Heart left ventricle (tissue), 16 donors: ENCODE measurements around the gene OPN1SW. TPM values are rescaled to one million over a fixed set of nuclear protein-coding genes. Genes with fewer than 3 reads are reported as not detected.

Source experiments
- ATAC-seq, 4 donors: fragments of 200-7000 bp; cut with Tn5 transposase; one replicate each; pipeline ENCODE4 v1.9.1; 2020 to 2022; ENCODE audit warnings: moderate library complexity in 4 of 4, mild to moderate bottlenecking in 3 of 4, moderate number of reproducible peaks in 1 of 4
- DNase-seq, 5 donors: peaks; one replicate each; pipeline ENCODE4 v3.0.0-alpha.2; 2020
- H3K27ac ChIP-seq, 12 donors: fragments of 200-600 bp; sonication (generic) in 4 of 12; one replicate each; pipeline versions ENCODE4 v1.5.0 to v1.8.0; 2016 to 2022; ENCODE audit warnings: mild to moderate bottlenecking in 2 of 12
- H3K27me3 ChIP-seq, 9 donors: fragments of 200-600 bp; sonication (generic) in 2 of 9; one replicate each; pipeline versions ENCODE4 v1.5.1 to v1.8.0; 2016 to 2022; ENCODE audit warnings: mild to moderate bottlenecking in 3 of 9
- H3K36me3 ChIP-seq, 9 donors: fragments of 200-600 bp; sonication (generic) in 2 of 9; one replicate each; pipeline versions ENCODE4 v1.5.0 to v1.8.0; 2018 to 2022; ENCODE audit warnings: mild to moderate bottlenecking in 2 of 9
- H3K4me1 ChIP-seq, 12 donors: fragments of 200-600 bp; sonication (generic) in 4 of 12; one replicate each; pipeline versions ENCODE4 v1.5.0 to v1.8.0; 2016 to 2022; ENCODE audit warnings: mild to moderate bottlenecking in 3 of 12
- H3K4me3 ChIP-seq, 12 donors: fragments of 200-600 bp; sonication (generic) in 4 of 12; one replicate each; pipeline versions ENCODE4 v1.5.0 to v1.8.0; 2017 to 2022; ENCODE audit warnings: mild to moderate bottlenecking in 9 of 12, moderate library complexity in 4 of 12
- H3K9me3 ChIP-seq, 12 donors: fragments of 200-600 bp; sonication (generic) in 4 of 12; one replicate each; pipeline versions ENCODE4 v1.5.0 to v1.8.0; 2016 to 2022; ENCODE audit warnings: mild to moderate bottlenecking in 1 of 12
- POLR2A ChIP-seq, 2 donors: fragments of 450-650 bp; IDR thresholded peaks; one replicate each; pipeline ENCODE4 v1.6.1; 2017; ENCODE audit warnings: antibody characterized with exemption in 2 of 2, mild to moderate bottlenecking in 2 of 2, moderate library complexity in 2 of 2
- WGBS, 4 donors: extraction: QIAGEN DNeasy Blood & Tissue Kit in 2 of 4; methylation state at CpG; one replicate each; pipeline versions ENCODE4 v1.1.5 to v1.1.7; 2013 to 2018; 5-methylcytosine and 5-hydroxymethylcytosine counted together
- intact Hi-C, 10 donors: fragments of 100-400 bp; cut with DNase I; formaldehyde crosslinking; loops; one replicate each; pipeline versions ENCODE4 v1.11.1 to v1.14.2; 2022
- polyA plus RNA-seq, 2 donors: library from polyadenylated mRNA; stranded (reverse); fragments of 200-250 nt; gene quantifications; one replicate each; pipeline ENCODE4 v1.2.3, GENCODE V29; 2013
- total RNA-seq, 9 donors: library from RNA; depleted of rRNA in 2 of 9; stranded (reverse); fragments of >200 nt in 2 of 9; fragmentation: NEBNext Ultra II Directional in 3 of 9; extraction: Animal tissue kit (Norgen Biotek cat#: 25700) in 3 of 9; gene quantifications; one replicate each; pipeline versions ENCODE4 v1.1.0 to v1.2.4, GENCODE V29; 2016 to 2023
- TF ChIP-seq, protein P1 (sequence below), 12 donors: fragments of 200-600 bp; sonication (generic) in 4 of 12; IDR thresholded peaks; one replicate each; pipeline versions ENCODE4 v1.5.0 to v1.8.0; 2018 to 2022; ENCODE audit warnings: antibody characterized with exemption in 12 of 12, mild to moderate bottlenecking in 5 of 12
- donor health status: ischemic (EF 13 %, LVEDD 7.1; RV severe dilation, severe dysfunction).
- donor health status: healthy with polysubstance abuse.
- donor health status: DM: no; HTN: yes; CAD: no.
- donor health status: DM: no; HTN: no; CAD: no.
- donor health status: ischemic (EF 25% LVEDD 6.9; RV normal size, moderate dysfunction).
- donor health status: ischemic (EF 25% LVEDD 5.7; RV mildly dilated, moderate dysfunction).
- donor health status: healthy.
- donor health status: DM: yes; HTN: yes; CAD: no.
- donor health status: ischemic (EF 35%, LVEDD 5.7; RV mildly dilated, moderate dysfunction).
- donor health status: nonischemic (EF 11% LVEDD 7.7; RV severe dilation, severe dysfunction).
- donor health status: DM: yes; HTN: yes; CAD: no.
- donor health status: PGD.
- donor health status: ischemic (EF 29% LVEDD 5.4; RV normal size, mild dysfunction).
- donor health status: nonischemic (EF 23%, LVEDD 6.1; RV moderate dilation, normal function).

Gene OPN1SW
- total and polyA plus RNA-seq, 11 donors = not detected

DNA sequence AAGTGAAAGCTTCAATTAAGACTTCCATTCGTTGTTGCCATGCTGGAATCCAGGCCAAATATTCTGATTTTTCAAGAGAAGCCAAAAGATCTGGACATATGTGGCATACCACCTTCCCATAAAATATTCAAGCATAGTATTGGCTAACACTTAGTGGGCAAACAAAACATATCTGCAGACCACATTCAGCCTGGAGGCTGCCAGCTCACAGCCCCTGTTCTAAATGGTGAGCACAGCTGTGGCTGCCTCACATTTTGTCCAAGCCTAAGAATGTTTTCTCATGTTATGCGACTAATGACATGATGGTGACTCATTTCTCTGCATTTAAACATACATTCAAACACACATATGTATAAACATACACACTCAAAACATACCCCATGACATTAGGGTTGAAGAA is 47.0 kb downstream of the OPN1SW start:
- H3K4me3 ChIP-seq = no peak overlapping the region

GRCh38 chr7:128727239-128727638 is 48.4 kb downstream of the OPN1SW start:
- Histone ChIP-seq H3K36me3 (no peaks in the 10 kb centered on the region), H3K27me3 (no peaks in the 10 kb centered on the region), H3K9me3 (no peaks in the 10 kb centered on the region), H3K4me1 (no peaks in the 10 kb centered on the region), H3K27ac (no peak overlapping the region), H3K4me3 (no peak overlapping the region)
- DNase-seq (no peak), ATAC-seq (no peak)
- whole genome bisulfite sequencing, 4 donors = 94 to 96% (median 94%) methylated on average over 4 of the region's 4 CpGs
- intact Hi-C loops = loop anchor here in 1 of 10 donors (5.0 kb wide), 1 partner anchor 155 kb away; no protein-coding TSS in a partner anchor
- no peak for TF ChIP-seq POLR2A (IDR thresholded peaks at IDR 0.05)
- TF ChIP-seq, protein P1, sequence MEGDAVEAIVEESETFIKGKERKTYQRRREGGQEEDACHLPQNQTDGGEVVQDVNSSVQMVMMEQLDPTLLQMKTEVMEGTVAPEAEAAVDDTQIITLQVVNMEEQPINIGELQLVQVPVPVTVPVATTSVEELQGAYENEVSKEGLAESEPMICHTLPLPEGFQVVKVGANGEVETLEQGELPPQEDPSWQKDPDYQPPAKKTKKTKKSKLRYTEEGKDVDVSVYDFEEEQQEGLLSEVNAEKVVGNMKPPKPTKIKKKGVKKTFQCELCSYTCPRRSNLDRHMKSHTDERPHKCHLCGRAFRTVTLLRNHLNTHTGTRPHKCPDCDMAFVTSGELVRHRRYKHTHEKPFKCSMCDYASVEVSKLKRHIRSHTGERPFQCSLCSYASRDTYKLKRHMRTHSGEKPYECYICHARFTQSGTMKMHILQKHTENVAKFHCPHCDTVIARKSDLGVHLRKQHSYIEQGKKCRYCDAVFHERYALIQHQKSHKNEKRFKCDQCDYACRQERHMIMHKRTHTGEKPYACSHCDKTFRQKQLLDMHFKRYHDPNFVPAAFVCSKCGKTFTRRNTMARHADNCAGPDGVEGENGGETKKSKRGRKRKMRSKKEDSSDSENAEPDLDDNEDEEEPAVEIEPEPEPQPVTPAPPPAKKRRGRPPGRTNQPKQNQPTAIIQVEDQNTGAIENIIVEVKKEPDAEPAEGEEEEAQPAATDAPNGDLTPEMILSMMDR (IDR thresholded peaks at IDR 0.05) = no peak

More for the DNA sequence above, 47.0 kb downstream of the OPN1SW start:
- Histone ChIP-seq H3K9me3 (no peaks in the 10 kb centered on the region), H3K27me3 (no peaks in the 10 kb centered on the region), H3K4me1 (peaks cover 0 to 5% (median 0%) of the 10 kb centered on the region in 12 donors), H3K27ac (no peak overlapping the region), H3K36me3 (no peaks in the 10 kb centered on the region)
- ATAC-seq (no peak), DNase-seq (no peak)
- intact Hi-C loops = loop anchor here in 1 of 10 donors (5.0 kb wide), 1 partner anchor 154 kb away; no protein-coding TSS in a partner anchor
- WGBS, 4 donors = 69 to 83% (median 74%) methylated on average over 2 of the region's 2 CpGs
- TF ChIP-seq POLR2A (IDR thresholded peaks at IDR 0.05) = no peak
- TF ChIP-seq, protein P1 (IDR thresholded peaks at IDR 0.05) = no peak

DNA sequence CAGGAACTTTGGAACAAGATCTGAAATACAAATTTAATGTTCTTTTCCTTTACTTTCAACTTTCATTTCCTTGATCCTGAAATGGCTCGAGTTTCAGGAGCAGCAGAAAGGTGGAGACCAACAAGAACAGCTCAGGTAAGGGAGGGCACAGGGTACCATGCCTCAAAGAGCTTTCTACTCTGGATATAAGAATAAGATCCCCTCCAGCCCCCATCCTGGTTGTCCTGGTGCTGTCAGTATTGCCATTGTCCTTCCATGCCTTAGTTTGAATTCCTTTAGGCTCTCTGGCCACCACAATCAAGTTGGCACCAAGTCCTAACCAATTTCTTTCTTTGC is 48.9 kb downstream of the OPN1SW start:
- 44 to 64% (median 52%) methylated on average over 1 of the region's 1 CpG for WGBS, 4 donors

DNA sequence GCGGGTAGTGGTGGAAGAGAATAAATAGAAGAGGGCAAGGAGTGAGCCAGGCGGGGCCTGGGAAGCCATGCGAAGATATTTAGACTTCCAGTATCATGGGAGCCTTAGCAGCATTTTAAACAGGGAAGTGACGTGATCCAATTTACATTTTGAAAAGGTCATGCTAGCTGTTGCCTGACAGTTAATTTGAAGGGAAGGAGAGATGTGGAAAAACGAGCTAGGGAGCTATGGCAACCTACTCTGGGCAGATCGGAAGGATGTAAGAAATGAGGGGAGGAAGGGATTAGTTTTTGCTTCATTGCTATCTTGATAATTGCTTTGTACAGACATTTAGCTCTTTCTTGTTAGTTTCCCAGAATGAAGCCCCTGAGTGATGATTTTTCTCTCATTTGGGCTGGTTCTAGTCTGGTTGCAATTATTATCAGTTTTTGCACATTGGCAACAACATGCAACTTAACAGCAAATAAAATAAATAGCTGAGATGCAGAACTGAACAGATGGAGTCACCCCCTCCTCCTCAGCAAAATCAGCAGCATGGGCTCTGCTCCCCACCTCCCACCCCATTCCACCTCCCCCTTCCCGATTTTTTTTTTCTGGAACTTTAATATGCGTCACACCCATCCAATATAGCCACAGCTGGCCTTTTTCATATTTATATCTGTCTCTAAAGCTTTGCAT is 49.4 kb downstream of the OPN1SW start:
- H3K9me3 ChIP-seq = no peaks in the 10 kb centered on the region
- ATAC-seq = no peak
- WGBS, 4 donors = 71 to 82% (median 77%) methylated on average over 8 of the region's 8 CpGs
- no peaks in the 10 kb centered on the region for H3K27me3 ChIP-seq
- intact Hi-C loops = loop anchor here in 1 of 10 donors (5.0 kb wide), 1 partner anchor 156 kb away; no protein-coding TSS in a partner anchor
- no peak for TF ChIP-seq POLR2A (IDR thresholded peaks at IDR 0.05)
- TF ChIP-seq, protein P1 (IDR thresholded peaks at IDR 0.05) = no peak
- H3K36me3 ChIP-seq = no peaks in the 10 kb centered on the region
- no peak overlapping the region for H3K4me3 ChIP-seq
- DNase-seq = no peak
- H3K4me1 ChIP-seq = no peaks in the 10 kb centered on the region
- no peak overlapping the region for H3K27ac ChIP-seq

More for the DNA sequence above, 48.9 kb downstream of the OPN1SW start:
- no peaks in the 10 kb centered on the region for H3K27me3 ChIP-seq
- no peaks in the 10 kb centered on the region for H3K4me1 ChIP-seq
- H3K4me3 ChIP-seq = no peak overlapping the region
- intact Hi-C loops = loop anchor here in 1 of 10 donors (5.0 kb wide), 1 partner anchor 156 kb away; no protein-coding TSS in a partner anchor
- ATAC-seq (no peak), DNase-seq (no peak)
- TF ChIP-seq, protein P1 (IDR thresholded peaks at IDR 0.05) = no peak
- TF ChIP-seq POLR2A (IDR thresholded peaks at IDR 0.05) = no peak
- H3K9me3 ChIP-seq = no peaks in the 10 kb centered on the region
- no peaks in the 10 kb centered on the region for H3K36me3 ChIP-seq
- H3K27ac ChIP-seq = no peak overlapping the region
